Keratinocyte (primary cell): Measurements from ENCODE around the gene CDH6. TPM values are rescaled to one million over a fixed set of nuclear protein-coding genes. Genes with fewer than 3 reads are reported as not detected.

Experiments used
- DNase-seq: peaks from one replicate; pipeline ENCODE4 v3.0.0-alpha.2; 2011; ENCODE audit warnings: low read depth, missing footprints, low spot score
- FAIRE-seq: peaks from 2 replicates; lab custom pipeline; 2011; peaks lifted over from hg19 to GRCh38; lab: Jason Lieb, UNC
- H2AFZ ChIP-seq: 2 replicates; pipeline ENCODE4 v1.6.0; 2012; ENCODE audit warnings: low read length, control low read depth, inconsistent platforms; ENCODE audit not compliant: control insufficient read depth
- H3K27ac ChIP-seq: 2 replicates; pipeline ENCODE4 v1.5.1; 2011; ENCODE audit warnings: low read length; ENCODE audit not compliant: control insufficient read depth, insufficient read depth
- H3K27me3 ChIP-seq: 3 replicates; pipeline ENCODE4 v1.6.0; 2011; ENCODE audit warnings: low read length; ENCODE audit not compliant: control insufficient read depth, insufficient read depth; ENCODE audit errors: extremely low read depth
- H3K36me3 ChIP-seq, 2 experiments: 2 replicates in 1 of 2; 3 replicates in 1 of 2; pipeline ENCODE4 v1.5.1; 2011; ENCODE audit warnings: low read length in 2 of 2, mild to moderate bottlenecking in 1 of 2; ENCODE audit not compliant: control insufficient read depth in 2 of 2, insufficient read depth in 2 of 2; ENCODE audit errors: extremely low read depth in 1 of 2
- H3K4me1 ChIP-seq: 3 replicates; pipeline ENCODE4 v1.5.1; 2011; ENCODE audit warnings: low read length; ENCODE audit not compliant: control insufficient read depth, insufficient read depth; ENCODE audit errors: extremely low read depth
- H3K4me2 ChIP-seq: 3 replicates; pipeline ENCODE4 v1.6.0; 2011; ENCODE audit warnings: low read depth, low read length; ENCODE audit not compliant: control insufficient read depth, insufficient read depth; ENCODE audit errors: extremely low read depth
- H3K4me3 ChIP-seq, 3 experiments: fragments of 200-600 bp in 1 of 3; sonication (generic) in 1 of 3; 2 replicates in 2 of 3; 3 replicates in 1 of 3; pipeline ENCODE4 v1.5.1; 2011 to 2016; ENCODE audit warnings: low read length in 3 of 3, mild to moderate bottlenecking in 3 of 3, control low read depth in 2 of 3, inconsistent platforms in 1 of 3, low read depth in 1 of 3, mixed read lengths in 1 of 3, mixed run types in 1 of 3, moderate library complexity in 1 of 3; ENCODE audit not compliant: control insufficient read depth in 2 of 3, insufficient read depth in 2 of 3; ENCODE audit errors: extremely low read depth in 1 of 3
- H3K79me2 ChIP-seq: 2 replicates; pipeline ENCODE4 v1.6.0; 2012; ENCODE audit warnings: low read length; ENCODE audit not compliant: control insufficient read depth, insufficient read depth
- H3K9ac ChIP-seq: 3 replicates; pipeline ENCODE4 v1.6.0; 2011; ENCODE audit warnings: low read length; ENCODE audit not compliant: control insufficient read depth, insufficient read depth; ENCODE audit errors: extremely low read depth
- H3K9me1 ChIP-seq: 3 replicates; pipeline ENCODE4 v1.6.0; 2011; ENCODE audit warnings: low read length; ENCODE audit not compliant: control insufficient read depth, insufficient read depth; ENCODE audit errors: extremely low read depth
- H3K9me3 ChIP-seq: 2 replicates; pipeline ENCODE4 v1.5.1; 2012; ENCODE audit warnings: low read depth, low read length; ENCODE audit not compliant: control insufficient read depth
- H4K20me1 ChIP-seq: 3 replicates; pipeline ENCODE4 v1.6.0; 2011; ENCODE audit warnings: low read length; ENCODE audit not compliant: control insufficient read depth, insufficient read depth; ENCODE audit errors: extremely low read depth
- EZH2 ChIP-seq: IDR thresholded peaks from one replicate; pipeline ENCODE4 v1.6.1; 2012; ENCODE audit warnings: inconsistent platforms, mild to moderate bottlenecking, low read length, moderate library complexity
- dilution Hi-C: fragments of 300-500 bp; cut with MboI; formaldehyde crosslinking; loops from one replicate; pipeline ENCODE4 v1.7.0; 2020; ENCODE audit warnings: low sequenced_read_pairs; ENCODE audit not compliant: extremely low pct_ligation_motif_present
- polyA plus RNA-seq, 5 experiments: library from polyadenylated mRNA; depleted of rRNA in 3 of 5; stranded (reverse) in 3 of 5; stranded (forward) in 1 of 5; unstranded in 1 of 5; fragments of >200 nt; gene quantifications; 1 replicate in 1 of 5; 2 replicates in 3 of 5; 3 replicates in 1 of 5; pipeline versions ENCODE4 v1.2.1 to v1.2.3, GENCODE V29; 2011 to 2012; ENCODE audit warnings: missing spikeins in 2 of 5, low read depth in 1 of 5, low replicate concordance in 1 of 5
- TF ChIP-seq, protein P1 (sequence below), 3 experiments: IDR thresholded peaks in 1 of 3; conservative IDR thresholded peaks in 1 of 3; optimal IDR thresholded peaks in 1 of 3; 2 replicates in 2 of 3; 3 replicates in 1 of 3; pipeline versions ENCODE3 to v1.5.1; 2011; ENCODE audit warnings: low read length in 3 of 3, mild to moderate bottlenecking in 3 of 3, moderate library complexity in 2 of 3, control low read depth in 1 of 3, inconsistent platforms in 1 of 3; ENCODE audit not compliant: insufficient read depth in 2 of 3; ENCODE audit errors: extremely low read depth in 1 of 3

Gene CDH6
- polyA plus RNA-seq, 1 donor (not counting 4 experiments of a cell fraction or from before 2014, with no cell fraction given) = not detected

DNA sequence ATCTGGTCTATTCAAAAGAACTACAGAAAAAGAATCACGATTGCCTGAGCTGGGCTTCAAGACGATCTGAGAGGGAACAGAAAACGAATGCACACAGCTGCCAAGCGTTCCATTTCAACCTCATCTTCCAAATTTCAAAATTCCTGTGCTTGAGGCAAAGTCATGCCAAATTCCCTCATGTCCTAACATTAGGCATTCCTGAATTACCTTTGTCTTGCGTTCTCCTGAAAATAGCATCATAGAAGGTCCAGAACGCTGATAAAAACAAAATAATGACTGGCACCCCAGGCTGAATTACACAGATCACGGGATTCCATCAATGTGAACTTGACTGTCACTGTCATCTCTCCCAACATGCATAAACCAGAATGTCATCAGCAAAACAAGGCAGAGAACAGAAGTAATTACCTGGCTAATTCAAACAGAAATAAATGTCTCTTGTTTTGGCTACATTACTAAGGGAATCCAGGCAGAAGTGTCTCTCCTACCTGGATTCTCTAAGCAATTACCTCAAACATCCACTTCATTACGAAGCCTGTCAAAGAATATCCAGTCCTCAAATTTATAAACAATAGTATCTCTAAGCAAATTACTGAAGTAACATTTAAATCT is 12.0 kb upstream of the CDH6 start:
- no peak overlapping the region for H2AFZ ChIP-seq
- H3K4me2 ChIP-seq = no peak overlapping the region
- H3K4me3 ChIP-seq = no peak overlapping the region
- H3K79me2 ChIP-seq = no peaks in the 10 kb centered on the region
- FAIRE-seq (no peak), DNase-seq (no peak)
- H3K36me3 ChIP-seq = no peaks in the 10 kb centered on the region
- no peaks in the 10 kb centered on the region for H3K9me1 ChIP-seq
- dilution Hi-C loops = no loop called here
- H4K20me1 ChIP-seq = no peaks in the 10 kb centered on the region
- no peaks in the 10 kb centered on the region for H3K9me3 ChIP-seq
- H3K9ac ChIP-seq = no peak overlapping the region
- TF ChIP-seq EZH2 = no peak
- TF ChIP-seq, protein P1, sequence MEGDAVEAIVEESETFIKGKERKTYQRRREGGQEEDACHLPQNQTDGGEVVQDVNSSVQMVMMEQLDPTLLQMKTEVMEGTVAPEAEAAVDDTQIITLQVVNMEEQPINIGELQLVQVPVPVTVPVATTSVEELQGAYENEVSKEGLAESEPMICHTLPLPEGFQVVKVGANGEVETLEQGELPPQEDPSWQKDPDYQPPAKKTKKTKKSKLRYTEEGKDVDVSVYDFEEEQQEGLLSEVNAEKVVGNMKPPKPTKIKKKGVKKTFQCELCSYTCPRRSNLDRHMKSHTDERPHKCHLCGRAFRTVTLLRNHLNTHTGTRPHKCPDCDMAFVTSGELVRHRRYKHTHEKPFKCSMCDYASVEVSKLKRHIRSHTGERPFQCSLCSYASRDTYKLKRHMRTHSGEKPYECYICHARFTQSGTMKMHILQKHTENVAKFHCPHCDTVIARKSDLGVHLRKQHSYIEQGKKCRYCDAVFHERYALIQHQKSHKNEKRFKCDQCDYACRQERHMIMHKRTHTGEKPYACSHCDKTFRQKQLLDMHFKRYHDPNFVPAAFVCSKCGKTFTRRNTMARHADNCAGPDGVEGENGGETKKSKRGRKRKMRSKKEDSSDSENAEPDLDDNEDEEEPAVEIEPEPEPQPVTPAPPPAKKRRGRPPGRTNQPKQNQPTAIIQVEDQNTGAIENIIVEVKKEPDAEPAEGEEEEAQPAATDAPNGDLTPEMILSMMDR (optimal IDR thresholded peaks at IDR 0.05 in 1 of 3, IDR thresholded peaks at IDR 0.05 in 1 of 3, conservative IDR thresholded peaks at IDR 0.05 in 1 of 3; ENCODE audit: extremely low read depth in 1 of 3, insufficient read depth in 2 of 3, low read length in 3 of 3) = no peak
- H3K4me1 ChIP-seq = no peaks in the 10 kb centered on the region
- no peak overlapping the region for H3K27ac ChIP-seq
- H3K27me3 ChIP-seq = no peaks in the 10 kb centered on the region

DNA sequence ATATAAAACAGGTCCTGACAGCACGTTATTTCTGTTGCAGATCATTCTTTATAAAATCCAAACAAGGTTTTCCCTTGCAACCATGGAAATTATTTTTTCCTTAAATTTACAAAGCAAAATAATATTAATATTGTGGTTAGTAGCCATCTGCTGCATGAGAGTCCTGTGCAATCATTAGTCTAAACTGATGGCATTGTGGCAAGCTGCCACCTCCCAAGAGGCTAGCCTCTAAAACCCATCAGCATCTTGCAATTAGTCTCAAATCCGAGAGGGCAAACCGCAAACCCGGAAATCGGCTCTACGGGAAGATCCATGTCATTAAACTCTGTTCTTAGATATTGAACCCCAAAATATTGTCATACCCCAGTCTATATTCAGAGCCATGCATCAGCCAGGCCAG is 11.3 kb upstream of the CDH6 start:
- Histone ChIP-seq H3K79me2 (no peaks in the 10 kb centered on the region), H3K4me3 (no peak overlapping the region), H2AFZ (no peak overlapping the region), H3K4me1 (no peaks in the 10 kb centered on the region), H3K36me3 (no peaks in the 10 kb centered on the region), H3K4me2 (no peak overlapping the region), H3K9me1 (no peaks in the 10 kb centered on the region), H3K9ac (no peak overlapping the region), H3K27me3 (no peaks in the 10 kb centered on the region), H3K27ac (no peak overlapping the region), H4K20me1 (no peaks in the 10 kb centered on the region), H3K9me3 (no peaks in the 10 kb centered on the region)
- no peak for FAIRE-seq
- no peak for DNase-seq
- dilution Hi-C loops = no loop called here
- no peak for TF ChIP-seq EZH2
- TF ChIP-seq, protein P1 (optimal IDR thresholded peaks at IDR 0.05 in 1 of 3, IDR thresholded peaks at IDR 0.05 in 1 of 3, conservative IDR thresholded peaks at IDR 0.05 in 1 of 3; ENCODE audit: extremely low read depth in 1 of 3, insufficient read depth in 2 of 3, low read length in 3 of 3) = no peak
